HCT116 (cell line): ENCODE results near the gene PBX1.

Source experiments
- ATF3 ChIP-seq: IDR thresholded peaks from 2 replicates; pipeline ENCODE4 v1.6.1; 2012
- CTCF ChIP-seq, 3 experiments: fragments of 200-600 bp in 1 of 3; sonication (generic) in 1 of 3; IDR thresholded peaks in 2 of 3; conservative IDR thresholded peaks in 1 of 3; 2 replicates each; pipeline ENCODE4 v1.5.1; 2012 to 2017; ENCODE audit warnings: low read depth in 2 of 3, low read length in 2 of 3, antibody characterized with exemption in 1 of 3, borderline replicate concordance in 1 of 3, control low read depth in 1 of 3, mild to moderate bottlenecking in 1 of 3, mixed read lengths in 1 of 3, mixed run types in 1 of 3, moderate library complexity in 1 of 3; ENCODE audit not compliant: insufficient read depth in 1 of 3
- EGR1 ChIP-seq: IDR thresholded peaks from 2 replicates; pipeline ENCODE4 v1.6.1; 2012; ENCODE audit warnings: low read depth
- POLR2AphosphoS5 ChIP-seq: IDR thresholded peaks from 2 replicates; pipeline ENCODE4 v1.6.1; 2011; ENCODE audit warnings: mild to moderate bottlenecking, low read depth, low read length, moderate library complexity

GRCh38 chr1:164589961-164590507 lies 31.1 kb downstream of the PBX1 start:
- TF ChIP-seq POLR2AphosphoS5 (no peak), ATF3 (no peak), EGR1 (no peak), CTCF (IDR thresholded peaks at IDR 0.05 in 2 of 3, conservative IDR thresholded peaks at IDR 0.05 in 1 of 3; ENCODE audit: borderline replicate concordance in 1 of 3, insufficient read depth in 1 of 3, low read depth in 2 of 3, low read length in 2 of 3) (no peak)
